GM18870 (cell line): ENCODE measurements around the gene KCNH1.
A peak's percentile ranks its signal among the peaks of the same experiment; 100 is the strongest.

ENCODE experiments used
- ATAC-seq: cut with Tn5 transposase; IDR thresholded peaks from one replicate; pipeline ENCODE4 v1.9.1; 2021; ENCODE audit warnings: moderate library complexity; ENCODE audit not compliant: unreplicated experiment

Gene KCNH1, protein sequence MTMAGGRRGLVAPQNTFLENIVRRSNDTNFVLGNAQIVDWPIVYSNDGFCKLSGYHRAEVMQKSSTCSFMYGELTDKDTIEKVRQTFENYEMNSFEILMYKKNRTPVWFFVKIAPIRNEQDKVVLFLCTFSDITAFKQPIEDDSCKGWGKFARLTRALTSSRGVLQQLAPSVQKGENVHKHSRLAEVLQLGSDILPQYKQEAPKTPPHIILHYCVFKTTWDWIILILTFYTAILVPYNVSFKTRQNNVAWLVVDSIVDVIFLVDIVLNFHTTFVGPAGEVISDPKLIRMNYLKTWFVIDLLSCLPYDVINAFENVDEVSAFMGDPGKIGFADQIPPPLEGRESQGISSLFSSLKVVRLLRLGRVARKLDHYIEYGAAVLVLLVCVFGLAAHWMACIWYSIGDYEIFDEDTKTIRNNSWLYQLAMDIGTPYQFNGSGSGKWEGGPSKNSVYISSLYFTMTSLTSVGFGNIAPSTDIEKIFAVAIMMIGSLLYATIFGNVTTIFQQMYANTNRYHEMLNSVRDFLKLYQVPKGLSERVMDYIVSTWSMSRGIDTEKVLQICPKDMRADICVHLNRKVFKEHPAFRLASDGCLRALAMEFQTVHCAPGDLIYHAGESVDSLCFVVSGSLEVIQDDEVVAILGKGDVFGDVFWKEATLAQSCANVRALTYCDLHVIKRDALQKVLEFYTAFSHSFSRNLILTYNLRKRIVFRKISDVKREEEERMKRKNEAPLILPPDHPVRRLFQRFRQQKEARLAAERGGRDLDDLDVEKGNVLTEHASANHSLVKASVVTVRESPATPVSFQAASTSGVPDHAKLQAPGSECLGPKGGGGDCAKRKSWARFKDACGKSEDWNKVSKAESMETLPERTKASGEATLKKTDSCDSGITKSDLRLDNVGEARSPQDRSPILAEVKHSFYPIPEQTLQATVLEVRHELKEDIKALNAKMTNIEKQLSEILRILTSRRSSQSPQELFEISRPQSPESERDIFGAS

DNA sequence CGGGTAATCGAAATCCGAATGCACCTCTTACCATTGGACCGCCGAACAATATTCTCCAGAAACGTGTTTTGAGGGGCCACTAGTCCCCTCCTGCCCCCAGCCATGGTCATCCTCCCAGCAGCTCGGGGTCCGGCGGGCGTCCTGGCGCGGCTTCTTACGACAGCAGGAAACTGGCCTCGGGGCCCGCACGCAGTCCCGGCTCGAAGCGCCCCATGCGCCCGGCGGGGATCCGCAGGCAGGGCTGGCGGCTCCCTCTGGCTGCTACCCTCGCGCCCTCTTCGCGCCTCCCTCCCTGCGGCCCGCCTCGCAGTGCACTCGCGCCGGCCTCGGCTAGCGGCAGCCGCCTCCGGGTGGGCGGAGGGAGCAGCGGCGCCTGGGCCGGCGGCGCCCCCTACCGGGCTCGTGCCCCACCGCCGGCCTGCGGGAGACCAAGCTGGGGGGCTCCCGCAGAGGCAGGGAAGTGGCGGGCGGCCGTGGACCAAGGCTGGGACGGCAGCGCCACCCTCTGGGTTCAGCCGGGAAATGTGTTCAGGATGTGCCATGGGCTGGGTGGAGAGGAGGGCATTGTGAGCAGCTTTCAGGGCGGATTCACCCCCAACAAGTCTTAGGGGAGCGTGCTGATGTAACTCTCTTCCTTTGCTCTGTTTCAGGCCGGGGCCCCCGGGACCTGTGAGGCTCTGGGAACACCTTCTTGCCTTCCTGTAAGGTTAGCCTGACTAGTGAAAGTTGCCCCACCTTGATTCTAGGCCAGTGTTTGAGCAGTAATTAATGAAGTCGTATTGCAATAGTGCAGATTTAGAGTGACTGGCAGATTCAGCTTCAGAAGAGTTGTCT is at the start of gene KCNH1:
KCNH1 (minus strand) TSS at position 313 of the 834 bp plus-strand sequence; CDS start at position 110, 203 bp downstream.
- ATAC-seq = peak; percentile 83

DNA sequence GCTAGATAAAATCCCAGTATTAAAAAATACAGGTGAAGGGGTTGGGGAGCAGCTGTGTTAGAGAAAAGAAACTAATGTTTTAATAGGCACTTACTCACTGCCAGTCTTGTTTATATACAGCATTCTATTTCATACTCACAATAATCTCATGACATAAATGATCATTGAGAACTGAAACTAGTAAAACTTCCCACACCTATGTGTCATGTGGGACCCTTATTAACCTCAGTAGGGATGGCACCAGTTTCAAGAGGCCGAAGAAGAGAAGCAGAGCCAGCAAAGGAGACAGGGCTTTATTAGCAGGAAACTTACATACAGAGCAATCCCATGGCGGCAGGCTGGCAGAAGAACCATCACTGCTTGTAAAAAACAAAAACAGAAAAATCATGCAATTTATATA is 48.8 kb upstream of the KCNH1 start:
- no peak for ATAC-seq

DNA sequence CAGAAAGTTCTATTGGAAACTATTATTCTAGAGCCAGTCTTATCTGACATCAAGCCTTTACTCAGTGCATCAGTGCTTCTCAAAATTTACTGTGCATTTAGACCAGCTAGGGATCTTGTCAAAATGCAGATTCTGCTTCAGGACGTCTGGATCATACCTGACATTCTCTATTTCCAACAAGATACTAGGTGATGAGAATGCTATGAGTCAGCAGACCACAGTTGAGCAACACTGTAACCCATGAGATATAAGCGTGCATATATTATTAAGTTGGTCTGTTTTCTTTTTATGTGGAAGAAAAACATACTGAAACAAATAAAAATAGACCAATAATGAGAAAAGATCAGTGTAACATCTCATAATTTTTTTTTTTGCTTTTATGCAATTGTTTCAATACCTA is 40.4 kb upstream of the KCNH1 start:
- ATAC-seq = no peak

DNA sequence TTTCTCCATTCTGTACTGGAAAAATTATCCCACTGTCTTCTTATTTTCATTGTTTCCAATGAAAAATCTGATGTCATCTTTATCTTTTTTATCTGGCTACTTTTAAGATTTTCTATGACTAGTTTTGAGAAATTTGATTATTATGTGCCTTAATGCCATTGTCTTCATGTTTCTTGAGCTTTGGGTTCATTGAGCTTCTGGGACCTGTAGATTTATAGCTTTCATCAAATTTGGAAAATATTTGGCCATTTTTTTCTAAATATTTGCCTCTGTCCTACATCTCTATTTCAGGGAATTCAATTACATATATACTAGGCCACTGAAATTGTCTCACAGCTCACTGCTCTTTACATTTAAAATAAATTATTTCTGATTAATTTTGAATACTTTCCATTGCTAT is 38.7 kb upstream of the KCNH1 start:
- ATAC-seq = no peak

DNA sequence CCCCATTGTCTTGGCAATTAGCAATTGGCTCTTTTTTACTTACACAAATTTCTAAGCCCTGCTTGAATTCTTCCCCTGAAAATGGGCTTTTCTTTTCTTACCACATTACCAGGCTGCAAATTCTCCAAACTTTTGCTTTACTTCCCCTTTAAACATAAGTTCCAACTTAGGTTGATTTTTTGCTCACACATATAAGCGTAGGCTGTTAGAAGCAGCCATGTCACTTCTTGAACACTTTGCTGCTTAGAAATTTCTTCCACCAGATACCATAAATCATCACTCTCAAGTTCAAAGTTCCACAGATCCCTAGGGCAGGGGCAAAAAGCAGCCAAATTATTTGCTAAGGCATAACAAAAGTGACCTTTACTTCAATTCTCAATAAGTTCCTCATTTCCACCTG is 35.4 kb upstream of the KCNH1 start:
- no peak for ATAC-seq

DNA sequence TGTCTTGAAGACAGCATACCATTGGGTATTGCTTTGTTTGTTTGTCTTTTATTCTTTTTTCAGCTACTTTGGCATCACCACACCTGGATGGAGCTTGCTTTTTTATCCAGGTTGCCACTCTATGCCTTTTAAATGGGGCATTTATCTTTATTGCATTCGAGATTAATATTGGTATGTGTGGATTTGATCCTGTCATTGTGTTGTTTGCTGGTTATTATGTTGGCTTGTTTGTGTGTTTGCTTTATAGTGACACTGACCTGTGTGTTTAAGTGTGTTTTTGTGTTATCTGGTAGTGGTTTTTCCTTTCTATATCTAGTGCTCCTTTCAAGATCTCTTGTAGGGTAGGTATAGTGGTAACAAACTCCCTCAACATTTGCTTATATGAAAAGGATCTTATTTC is 24.9 kb upstream of the KCNH1 start:
- ATAC-seq = no peak

DNA sequence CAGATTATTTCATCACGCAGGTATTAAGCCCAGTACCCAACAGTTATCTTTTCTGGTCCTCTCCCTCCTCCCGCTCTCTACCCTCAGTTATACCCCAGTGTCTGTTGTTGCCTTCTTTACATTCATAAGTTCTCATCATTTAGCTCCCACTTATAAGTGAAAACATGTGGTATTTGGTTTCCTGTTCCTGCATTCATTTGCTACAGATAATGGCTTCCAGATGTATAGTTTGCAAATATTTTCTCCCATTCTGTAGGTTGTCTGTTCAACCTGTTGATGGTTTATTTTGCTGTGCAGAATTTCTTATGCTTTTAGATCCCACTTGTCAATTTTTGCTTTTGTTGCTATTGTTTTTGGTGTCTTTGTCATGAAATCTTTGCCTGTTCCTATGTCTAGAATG is 21.1 kb upstream of the KCNH1 start:
- no peak for ATAC-seq

DNA sequence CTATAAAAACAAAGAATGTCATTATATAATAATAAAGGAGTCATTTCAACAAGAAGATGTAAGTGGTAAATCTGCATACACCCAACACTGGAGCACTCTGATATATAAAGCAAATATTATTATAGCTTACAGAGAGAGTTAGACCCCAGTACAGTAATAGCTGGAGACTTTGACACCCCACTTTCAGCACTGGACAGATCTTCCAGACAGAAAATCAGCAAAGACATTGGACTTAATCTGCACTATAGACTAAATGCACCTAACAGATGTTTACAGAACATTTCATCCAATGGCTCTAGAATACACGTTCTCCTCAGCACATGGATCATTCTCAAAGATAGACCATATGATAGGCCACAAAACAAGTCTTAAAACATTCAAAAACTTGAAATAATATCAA is 20.0 kb upstream of the KCNH1 start:
- ATAC-seq = no peak

DNA sequence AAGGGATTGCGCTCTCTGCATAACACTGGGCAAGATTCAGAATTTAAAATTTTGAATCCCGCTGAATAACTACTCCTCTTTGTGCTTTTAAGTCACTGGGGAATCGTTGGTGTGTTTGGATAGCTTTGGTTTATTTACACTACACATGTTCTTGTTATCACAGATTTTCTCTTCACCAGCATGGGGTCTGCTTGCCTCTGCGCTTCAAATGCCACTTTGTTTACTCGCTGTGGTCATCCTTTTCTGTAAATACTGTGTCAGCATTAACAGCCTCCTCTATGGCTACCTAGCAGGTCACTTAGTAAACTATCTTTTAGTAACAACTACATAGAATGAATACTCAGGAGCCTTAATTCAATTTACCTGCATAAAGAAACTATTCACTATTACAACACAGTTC is 14.4 kb upstream of the KCNH1 start:
- ATAC-seq = no peak

DNA sequence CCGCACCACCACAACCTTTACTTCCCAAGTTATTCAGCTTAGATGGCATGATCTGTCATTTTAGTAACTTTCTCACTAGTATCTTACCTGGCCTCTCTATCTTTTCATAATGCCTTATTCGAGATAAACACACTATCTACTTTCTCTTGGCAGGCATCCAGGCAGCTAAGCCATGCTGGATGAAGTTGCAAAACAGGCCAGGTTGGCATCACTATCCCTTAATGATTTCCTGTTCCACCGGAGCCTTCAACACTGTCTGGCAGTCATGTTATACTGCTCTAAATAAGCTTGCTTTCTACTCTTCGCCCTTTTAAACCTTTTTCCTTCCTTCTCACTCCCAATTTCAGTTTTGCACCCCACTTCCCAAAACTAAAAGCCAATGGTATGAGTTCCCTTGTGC is 12.0 kb upstream of the KCNH1 start:
- ATAC-seq = no peak

DNA sequence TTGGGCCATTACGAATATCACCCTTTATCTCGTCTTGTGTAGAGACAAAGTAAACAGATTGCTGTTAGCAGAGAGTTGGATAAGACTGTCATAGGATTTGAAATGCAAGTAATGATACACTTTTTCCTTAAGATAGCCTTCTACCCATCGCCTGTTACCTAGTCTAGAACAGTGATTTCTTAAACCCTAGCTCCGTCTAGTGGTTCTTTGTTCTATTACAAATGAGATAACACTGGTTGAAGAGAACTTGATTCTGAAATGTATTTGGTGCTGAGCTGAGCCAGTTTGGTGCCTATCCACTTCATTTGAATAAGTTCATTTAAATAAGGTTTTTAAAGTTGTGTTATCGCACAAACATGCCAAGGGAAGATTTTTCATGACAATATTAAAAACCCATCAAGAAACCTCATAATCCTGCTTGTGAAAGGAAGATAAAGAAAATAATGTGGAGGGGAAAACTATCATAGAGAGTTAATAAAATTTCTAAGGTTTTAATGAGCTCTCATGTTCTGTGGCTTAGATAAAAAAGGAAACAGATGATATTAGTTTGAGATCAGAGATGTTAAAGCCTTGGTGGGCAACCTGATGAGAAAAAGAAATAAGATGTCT is 1.5 kb upstream of the KCNH1 start:
- no peak for ATAC-seq

DNA sequence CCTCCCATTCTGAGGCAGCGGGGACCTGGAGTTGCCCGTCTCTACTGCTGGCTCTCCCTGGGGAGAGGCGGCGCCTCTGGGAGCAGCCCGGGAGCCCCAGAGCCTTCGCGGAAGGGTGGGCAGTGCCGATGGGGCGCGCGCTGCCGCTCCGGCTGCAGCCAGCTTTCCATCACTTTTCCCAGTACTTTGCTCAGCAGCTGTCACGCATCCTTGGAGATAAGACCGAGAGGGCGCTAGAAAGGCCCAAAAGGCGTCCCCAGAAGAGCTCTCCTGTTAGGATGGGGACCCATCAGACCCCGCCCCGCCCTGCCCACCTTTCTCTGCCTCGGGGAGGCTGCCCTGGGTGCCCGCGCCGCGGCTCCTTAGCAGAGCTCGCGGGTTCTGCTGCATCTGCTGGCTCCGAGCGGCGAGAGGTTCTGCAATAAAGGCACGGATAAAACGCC is 534 bp downstream of the KCNH1 start:
- no peak for ATAC-seq

DNA sequence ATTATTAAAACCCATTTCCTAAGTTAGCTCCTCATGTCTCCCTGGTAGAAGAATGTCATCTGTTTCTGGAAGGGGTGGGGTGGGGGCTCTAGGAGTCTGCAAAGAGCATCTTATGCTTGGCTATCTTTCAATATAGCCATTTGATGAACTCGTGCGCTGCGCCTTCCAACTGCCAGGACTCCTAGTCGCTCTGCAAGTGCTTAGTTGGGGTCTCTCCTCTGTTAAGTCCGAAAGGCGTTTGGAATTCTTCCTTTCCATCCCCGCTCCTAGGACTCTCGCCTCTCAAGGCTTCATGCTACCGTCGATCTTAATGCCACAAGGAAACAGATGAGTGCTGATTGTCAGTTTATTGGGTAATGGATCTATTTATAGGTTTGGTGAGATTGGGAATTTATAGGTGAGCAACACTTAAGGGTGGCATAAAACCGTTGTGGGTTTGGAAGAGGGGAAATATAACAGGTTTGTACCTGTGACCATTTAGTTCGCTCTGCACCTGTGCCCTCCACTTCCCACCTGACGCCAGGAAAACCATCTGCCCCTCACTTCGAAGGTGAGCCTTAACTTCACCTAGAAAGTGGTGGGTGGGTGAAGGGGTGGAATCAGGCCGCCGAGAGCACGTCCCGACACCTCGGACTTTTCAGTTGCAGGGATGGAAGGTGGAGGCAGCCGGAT is 1.1 kb downstream of the KCNH1 start:
- ATAC-seq = no peak

DNA sequence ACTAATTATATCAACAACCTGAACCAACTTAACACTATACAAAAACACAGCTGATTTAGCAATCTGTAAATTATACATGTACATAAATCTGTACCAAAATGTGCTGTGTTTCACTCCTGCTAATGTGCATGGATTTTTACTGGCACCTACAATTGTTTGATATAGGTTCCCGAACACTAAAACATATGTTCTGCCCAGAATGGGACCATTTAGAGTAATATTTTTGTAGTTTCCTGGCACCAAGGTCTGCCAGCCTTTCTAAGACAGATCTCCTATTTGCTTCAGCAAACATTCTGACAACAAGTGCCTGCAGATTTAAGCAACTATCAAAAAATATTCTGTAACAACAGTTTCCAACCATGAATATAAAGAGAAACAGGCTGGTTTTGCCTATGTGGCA is 4.2 kb downstream of the KCNH1 start:
- ATAC-seq = no peak

DNA sequence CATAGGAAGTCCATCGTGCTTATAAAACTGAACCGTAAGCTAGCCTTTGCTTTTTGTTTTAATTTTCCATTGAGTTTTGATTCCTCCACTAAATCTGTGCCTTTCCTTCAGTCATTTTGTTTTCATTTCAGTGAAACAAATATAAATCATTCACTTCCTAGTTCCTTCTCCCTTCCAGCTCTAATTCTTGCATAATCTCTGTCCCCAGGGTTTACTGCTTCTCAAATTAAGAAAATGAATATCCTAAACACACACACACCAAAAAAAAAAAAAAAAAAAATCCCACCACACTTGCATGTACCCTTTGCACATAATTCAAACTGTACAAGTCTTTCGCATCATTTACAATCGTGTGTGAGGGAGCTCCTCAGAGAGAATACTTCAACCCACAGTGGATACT is 6.8 kb downstream of the KCNH1 start:
- ATAC-seq = no peak

DNA sequence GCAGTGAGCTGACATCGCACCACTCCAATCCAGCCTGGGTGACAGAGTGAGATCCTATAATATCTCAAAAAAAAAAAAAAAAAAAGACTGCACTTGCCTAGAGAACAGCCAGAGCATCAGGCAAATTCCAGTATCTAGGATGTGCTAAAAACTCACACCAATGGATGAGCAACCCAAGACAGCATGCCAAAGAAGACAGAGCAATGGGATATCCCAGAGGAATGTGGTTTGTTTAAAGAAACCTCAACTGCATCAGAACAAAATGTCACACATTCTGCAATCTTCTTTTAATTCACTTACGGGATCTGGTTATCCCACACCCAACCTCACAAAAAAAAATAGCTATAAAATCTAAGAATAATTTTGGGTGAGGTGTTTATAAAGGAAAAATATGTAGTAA is 7.3 kb downstream of the KCNH1 start:
- no peak for ATAC-seq

DNA sequence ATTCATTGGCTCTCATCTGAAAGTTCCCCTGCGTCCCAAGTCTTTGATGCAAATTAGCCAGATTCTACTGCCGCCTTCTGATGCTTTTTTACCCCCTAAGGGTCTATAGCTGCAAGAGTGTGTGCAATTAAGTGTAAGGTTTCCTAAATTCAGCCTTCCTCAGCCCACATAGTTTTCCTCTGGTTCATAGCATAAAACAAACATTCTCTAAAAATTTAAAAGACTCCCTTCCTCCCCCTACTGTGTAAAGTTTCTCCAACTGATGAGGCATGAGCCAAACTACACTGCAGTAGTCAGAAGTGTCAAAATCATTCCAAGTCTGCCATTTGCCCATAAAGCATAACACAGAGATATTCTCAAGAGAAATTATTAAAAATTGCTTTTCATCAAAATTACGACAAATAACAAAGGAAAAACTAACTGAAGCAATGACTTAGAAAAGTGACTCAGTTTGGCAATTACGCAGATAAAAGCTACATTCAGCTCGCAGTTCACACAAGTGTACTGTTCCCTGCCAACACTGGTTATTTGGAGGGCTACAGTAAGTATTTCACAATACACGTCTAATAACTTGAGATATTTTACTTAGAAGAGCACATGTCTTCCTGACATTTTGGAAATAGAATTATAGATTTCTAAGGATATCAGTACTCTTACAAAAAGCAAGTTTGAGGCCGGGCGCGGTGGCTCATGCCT is 15.4 kb downstream of the KCNH1 start:
- no peak for ATAC-seq

DNA sequence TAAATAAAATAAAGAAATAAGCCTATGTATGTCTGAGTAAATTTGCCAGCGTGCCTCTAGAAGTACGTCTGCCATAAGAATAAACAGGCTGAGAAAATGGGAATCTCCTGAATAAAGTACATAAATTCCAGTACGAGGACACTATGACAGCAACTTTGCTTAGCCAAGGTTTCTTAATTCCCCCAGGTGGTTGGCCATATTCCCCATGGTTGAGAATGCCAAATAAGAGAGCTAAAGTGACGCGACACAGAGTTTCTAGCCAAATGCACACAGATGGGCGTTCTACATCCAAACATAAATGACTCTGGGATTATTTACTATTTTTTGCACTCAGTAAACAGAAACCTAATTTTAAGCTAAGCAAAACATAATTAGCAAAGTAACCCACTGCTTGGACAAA is 19.5 kb downstream of the KCNH1 start:
- no peak for ATAC-seq

DNA sequence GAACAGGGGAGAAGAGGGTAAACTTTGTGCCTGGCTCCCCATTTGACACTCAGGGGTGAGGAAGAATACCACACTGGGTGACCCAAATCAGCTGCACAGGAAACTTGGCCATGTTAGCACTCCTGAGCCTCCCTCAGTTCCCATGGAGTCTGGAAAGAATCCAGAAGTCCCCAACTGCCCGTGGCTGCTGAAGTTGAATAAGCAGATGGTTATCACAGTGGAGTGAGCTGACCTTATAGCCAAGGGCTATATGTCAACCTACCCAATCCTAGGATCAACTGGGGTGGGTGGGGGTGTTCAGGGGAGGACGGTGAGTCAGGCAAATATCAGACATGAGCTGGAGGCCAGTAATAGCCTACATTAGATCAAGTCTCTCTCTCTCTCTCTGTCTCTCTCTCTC is 20.4 kb downstream of the KCNH1 start:
- ATAC-seq = no peak
